GM12891 (cell line): ENCODE results near the gene RAB11FIP4.

Experiments
- DNase-seq: peaks from one replicate; pipeline ENCODE4 v3.0.0; 2011; ENCODE audit warnings: low spot score; ENCODE audit not compliant: insufficient read length
- FAIRE-seq: peaks from 2 replicates; lab custom pipeline; 2011; peaks lifted over from hg19 to GRCh38; lab: Jason Lieb, UNC
- PAX5 ChIP-seq: IDR thresholded peaks from 2 replicates; pipeline ENCODE4 v1.6.1; 2011; ENCODE audit warnings: low read length, moderate library complexity, mild to moderate bottlenecking; ENCODE audit not compliant: insufficient read depth, severe bottlenecking
- POLR2A ChIP-seq: IDR thresholded peaks from 2 replicates; pipeline ENCODE4 v1.6.1; 2011; ENCODE audit warnings: low read depth, low read length, control low read depth
- POLR2AphosphoS5 ChIP-seq: IDR thresholded peaks from 2 replicates; pipeline ENCODE4 v1.6.1; 2011; ENCODE audit warnings: low read depth, low read length, control low read depth
- POU2F2 ChIP-seq: IDR thresholded peaks from 2 replicates; pipeline ENCODE4 v1.6.1; 2011; ENCODE audit warnings: low read depth, mild to moderate bottlenecking, control low read depth, low read length, moderate library complexity
- SPI1 ChIP-seq: IDR thresholded peaks from 2 replicates; pipeline ENCODE4 v1.6.1; 2011; ENCODE audit warnings: low read depth, low read length, control low read depth
- TAF1 ChIP-seq: IDR thresholded peaks from 2 replicates; pipeline ENCODE4 v1.6.1; 2011; ENCODE audit warnings: low read depth, low read length, control low read depth

RAB11FIP4 gene

DNA sequence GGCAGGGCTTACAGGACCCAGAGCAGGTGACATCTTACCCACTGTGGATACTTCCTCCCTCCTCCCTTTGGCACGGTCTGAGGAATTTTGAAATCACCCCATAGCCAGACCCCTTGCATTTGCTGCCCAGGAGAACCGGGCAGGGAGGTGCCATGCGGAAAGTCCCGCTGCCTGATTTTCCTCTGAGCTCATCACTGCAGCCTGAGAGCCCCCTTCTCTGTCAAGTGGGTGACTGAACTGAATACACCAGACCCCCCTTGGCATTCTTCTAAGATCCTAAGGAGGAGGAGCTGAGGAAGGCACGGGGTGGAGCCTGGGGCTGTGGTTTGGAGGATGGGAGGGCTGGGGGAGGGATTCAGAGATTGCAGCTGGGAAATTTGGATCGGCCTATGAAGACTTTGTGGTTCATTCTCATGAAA lies 173.4 kb downstream of the RAB11FIP4 start:
- FAIRE-seq (no peak), DNase-seq (no peak)
- TF ChIP-seq TAF1 (no peak), POU2F2 (no peak), PAX5 (no peak), POLR2AphosphoS5 (no peak), POLR2A (no peak), SPI1 (no peak)

DNA sequence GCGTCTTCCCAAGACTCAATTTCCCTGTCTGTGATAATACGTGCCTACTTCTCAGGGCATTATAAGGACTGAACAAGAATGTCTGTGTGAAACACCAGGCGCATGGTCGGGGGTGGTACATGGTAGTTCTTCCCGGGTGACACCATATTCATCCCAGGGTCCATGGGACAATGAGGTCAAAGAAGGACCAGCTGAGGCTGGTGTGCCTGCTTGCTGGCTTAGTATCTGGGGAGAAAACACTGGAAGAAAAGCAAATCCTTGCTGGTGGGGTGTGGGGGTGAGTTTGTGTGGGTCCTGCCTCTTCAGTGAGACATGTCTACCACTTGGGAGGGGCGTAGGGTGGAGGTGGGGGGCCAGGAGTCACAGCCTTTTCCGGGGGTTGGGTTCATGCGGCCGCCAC lies 174.2 kb downstream of the RAB11FIP4 start:
- FAIRE-seq, result no peak
- DNase-seq, result no peak
- no peak for TF ChIP-seq PAX5
- TF ChIP-seq TAF1, result no peak
- no peak for TF ChIP-seq POU2F2
- no peak for TF ChIP-seq SPI1

DNA sequence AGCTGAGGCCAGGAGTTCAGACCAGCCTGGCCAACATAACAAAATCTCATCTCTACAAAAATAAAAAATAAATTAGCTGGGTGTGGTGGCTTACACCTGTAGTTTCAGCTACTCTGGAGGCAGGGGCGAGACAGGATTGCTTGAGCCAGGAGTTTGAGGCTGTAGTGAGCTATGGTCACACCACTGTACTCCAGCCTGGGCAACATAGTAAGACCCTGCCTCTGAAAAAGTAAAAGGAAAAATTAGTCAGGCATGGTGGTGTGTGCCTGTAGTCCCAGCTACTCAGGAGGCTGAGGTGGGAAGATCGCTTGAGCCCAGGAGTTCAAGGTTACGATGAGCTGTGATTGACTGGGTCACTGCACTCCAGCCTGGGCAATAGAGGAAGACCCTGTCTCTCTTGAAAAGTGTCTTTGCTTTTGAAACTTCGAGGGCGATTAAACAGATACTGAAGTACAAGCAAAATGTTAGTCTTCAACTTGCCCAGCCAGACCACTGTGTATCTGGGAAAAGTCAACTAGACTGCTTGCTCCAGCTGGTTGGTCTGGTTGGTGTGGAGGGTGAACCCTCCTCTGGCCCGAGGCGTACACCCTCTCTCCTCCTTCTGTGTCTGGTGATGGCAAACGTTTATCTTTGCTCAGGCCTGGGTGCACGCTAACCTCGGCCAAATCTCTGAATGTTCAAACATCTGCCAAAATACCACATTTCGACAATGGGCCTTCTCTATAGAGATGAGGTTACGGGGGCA lies 174.9 kb downstream of the RAB11FIP4 start:
- no peak for DNase-seq
- TF ChIP-seq POU2F2 (no peak), POLR2AphosphoS5 (no peak), TAF1 (no peak), POLR2A (no peak), PAX5 (no peak), SPI1 (no peak)
- FAIRE-seq, result no peak

DNA sequence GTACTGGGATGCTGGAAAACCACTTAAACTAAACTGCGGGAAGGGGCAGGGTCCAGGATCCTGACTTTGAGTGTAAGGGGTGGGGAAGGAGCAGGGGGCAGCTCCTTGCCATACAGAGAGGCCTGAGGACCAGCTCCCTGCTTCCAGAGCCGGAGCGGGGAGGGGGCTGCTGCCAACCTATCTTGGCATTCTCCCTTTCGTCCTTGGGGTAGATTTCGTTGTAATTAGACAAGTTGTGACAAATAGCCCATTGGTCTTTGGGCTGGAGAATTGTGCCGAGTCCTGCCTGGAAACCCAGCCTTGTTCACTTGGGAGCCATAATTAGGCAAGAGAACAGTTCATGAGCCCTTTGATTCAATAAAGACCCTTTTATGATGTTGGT lies 175.5 kb downstream of the RAB11FIP4 start:
- DNase-seq (no peak), FAIRE-seq (no peak)
- TF ChIP-seq SPI1, result no peak
- TF ChIP-seq POU2F2, result no peak
- no peak for TF ChIP-seq POLR2AphosphoS5
- TF ChIP-seq TAF1, result no peak
- TF ChIP-seq PAX5, result no peak
- no peak for TF ChIP-seq POLR2A

DNA sequence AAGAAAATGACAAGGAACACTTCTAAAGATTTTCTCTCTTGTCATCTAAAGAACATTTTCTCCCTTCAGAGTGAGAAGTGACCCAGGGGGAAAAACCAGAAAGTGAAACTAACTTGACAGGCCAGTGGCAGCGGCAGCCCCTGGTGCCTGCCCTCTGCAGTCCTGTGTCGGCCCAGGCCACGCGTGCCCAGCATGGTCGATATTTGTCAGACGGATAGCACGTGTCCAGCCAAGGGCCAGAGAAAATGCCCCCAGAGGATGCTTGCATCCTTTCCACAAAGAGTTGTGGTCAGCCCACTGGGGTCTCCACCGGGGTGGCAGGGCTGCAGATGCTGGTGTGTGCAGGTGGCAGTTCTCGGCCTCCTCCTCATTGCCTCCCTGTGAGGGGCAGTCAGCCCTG lies 176.6 kb downstream of the RAB11FIP4 start:
- TF ChIP-seq PAX5, result no peak
- no peak for TF ChIP-seq POLR2A
- TF ChIP-seq TAF1, result no peak
- no peak for TF ChIP-seq POU2F2
- no peak for TF ChIP-seq POLR2AphosphoS5
- TF ChIP-seq SPI1, result no peak
- no peak for DNase-seq
- FAIRE-seq, result no peak

DNA sequence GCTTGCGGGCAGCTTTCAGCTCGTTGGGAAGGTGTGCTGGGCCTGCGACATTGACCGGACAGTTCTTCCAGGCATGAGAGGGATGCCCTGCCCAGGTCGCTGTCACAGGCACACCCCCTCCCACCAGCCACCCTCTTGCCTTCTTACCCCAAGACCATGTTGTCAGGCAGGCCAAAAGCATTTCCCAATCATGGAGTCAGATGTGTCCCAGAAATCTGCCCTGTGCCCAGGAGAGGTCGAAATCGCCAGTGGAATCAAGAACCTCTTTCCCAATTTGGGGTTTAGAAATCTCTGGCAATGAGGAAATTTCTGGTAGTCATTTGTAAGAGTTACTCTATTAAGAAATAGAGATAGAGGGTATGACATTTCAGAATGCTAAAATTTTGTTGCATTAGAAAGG lies 177.1 kb downstream of the RAB11FIP4 start:
- FAIRE-seq (no peak), DNase-seq (no peak)
- TF ChIP-seq PAX5 (no peak), POLR2A (no peak), SPI1 (no peak), POLR2AphosphoS5 (no peak), POU2F2 (no peak), TAF1 (no peak)

DNA sequence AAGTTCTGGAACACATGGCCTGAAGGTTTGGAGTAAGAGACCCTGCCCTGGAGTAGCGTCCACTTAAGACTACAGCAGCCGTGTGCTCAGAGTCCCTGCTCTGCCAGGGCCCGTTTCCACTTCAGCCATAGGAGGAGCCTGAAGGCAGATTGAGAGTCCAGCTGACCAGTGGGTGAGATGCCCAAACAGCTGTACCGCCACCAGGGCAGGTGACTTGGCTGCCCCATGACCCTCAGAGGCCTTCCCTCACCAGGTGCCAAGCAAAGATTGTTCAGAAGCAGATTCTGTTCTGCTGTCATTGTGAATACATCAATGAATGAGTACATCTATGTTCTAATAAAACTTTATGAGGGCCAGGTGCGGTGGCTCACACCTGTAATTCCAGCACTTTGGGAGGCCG lies 178.8 kb downstream of the RAB11FIP4 start:
- FAIRE-seq (no peak), DNase-seq (no peak)
- no peak for TF ChIP-seq PAX5
- TF ChIP-seq POU2F2, result no peak
- TF ChIP-seq POLR2AphosphoS5, result no peak
- no peak for TF ChIP-seq SPI1
- TF ChIP-seq TAF1, result no peak
- TF ChIP-seq POLR2A, result no peak

DNA sequence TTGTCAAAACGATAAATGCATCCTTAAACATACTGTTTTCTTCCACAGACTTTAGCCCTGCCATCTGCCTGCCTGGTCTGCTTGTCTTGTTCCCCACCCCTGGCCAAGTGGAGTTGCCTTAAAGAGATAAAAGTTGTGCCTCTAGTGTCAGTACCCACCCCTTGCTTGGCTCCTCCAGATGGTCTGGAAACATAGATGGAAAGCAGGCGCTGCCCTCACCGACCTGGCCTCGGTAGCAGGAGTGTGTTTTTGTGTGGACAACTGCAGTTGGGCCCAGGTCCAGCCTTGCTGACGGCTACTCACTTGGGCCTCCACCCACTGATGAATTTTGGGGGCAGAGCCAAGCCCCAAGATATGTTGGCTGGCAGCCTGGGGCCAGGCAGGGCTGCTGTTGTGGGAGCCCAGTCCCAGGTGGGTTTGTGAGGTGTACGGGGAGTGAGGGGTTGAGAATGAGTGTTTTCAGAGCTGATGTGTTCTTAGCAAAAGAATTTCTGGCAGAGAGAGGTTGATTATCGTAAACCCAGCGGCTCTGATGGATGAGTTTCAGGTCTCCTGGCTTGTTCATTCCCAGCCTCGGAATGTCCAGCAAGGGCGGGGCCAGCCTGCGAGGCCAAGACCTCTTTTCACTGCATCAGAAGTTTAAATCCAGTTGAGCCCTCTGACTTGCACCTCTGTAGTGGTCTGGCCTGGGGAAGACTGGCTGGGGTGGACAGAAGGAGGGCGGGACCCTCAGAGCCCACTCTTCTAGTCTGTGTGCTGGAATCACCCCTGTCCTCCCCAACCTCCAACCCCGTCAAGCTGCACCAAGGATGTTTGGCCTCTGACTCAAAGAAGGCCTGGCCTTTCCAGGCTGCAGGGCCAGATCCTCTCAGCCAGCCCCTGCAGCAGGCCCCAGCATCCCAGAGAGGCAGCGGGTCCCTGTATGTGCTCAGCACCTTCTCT lies 179.7 kb downstream of the RAB11FIP4 start:
- FAIRE-seq (no peak), DNase-seq (no peak)
- TF ChIP-seq TAF1 (no peak), POU2F2 (no peak), POLR2A (no peak), SPI1 (no peak), POLR2AphosphoS5 (no peak), PAX5 (no peak)

DNA sequence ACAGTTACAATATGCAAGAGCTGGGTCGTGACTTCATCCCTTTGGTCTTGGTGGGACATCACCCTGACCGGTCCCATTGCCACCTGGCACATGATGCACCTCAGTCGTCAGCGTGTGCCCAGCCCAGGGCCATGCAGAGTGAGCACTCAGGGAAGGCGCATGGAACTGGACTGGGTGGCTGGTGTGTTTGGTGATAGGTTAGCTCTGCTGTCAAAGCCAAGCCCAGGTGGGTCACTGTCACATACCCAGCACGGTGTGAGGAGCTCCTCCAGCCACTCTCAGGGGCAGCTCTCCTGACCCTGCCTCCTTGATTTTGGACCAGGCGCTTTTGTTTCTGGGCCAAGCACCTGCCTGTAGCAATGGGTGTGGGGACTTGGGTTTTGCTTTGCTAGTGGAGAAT lies 180.9 kb downstream of the RAB11FIP4 start:
- no peak for TF ChIP-seq PAX5
- no peak for TF ChIP-seq TAF1
- TF ChIP-seq SPI1, result no peak
- no peak for TF ChIP-seq POU2F2
- no peak for TF ChIP-seq POLR2A
- no peak for TF ChIP-seq POLR2AphosphoS5
- FAIRE-seq (no peak), DNase-seq (no peak)
